HG02981 (cell line): ENCODE measurements around the gene GNL2.
"Not testable (repeated sequence)": the region's sequence is repeated elsewhere in the genome, so short reads cannot be mapped to it uniquely, and the experiment has no call there.

Source experiments
- ATAC-seq: cut with Tn5 transposase; IDR thresholded peaks from one replicate; pipeline ENCODE4 v1.9.1; 2021; ENCODE audit warnings: mild to moderate bottlenecking, moderate library complexity; ENCODE audit not compliant: unreplicated experiment

GNL2 gene

GRCh38 chr1:37609002-37609401 is 13.3 kb upstream of the GNL2 start:
- ATAC-seq, result no peak

GRCh38 chr1:37606481-37607263 is 10.9 kb upstream of the GNL2 start:
- no peak for ATAC-seq

GRCh38 chr1:37605806-37606474 is 10.2 kb upstream of the GNL2 start:
- ATAC-seq, result no peak

GRCh38 chr1:37605061-37605650 is 9.4 kb upstream of the GNL2 start:
- no peak for ATAC-seq

DNA sequence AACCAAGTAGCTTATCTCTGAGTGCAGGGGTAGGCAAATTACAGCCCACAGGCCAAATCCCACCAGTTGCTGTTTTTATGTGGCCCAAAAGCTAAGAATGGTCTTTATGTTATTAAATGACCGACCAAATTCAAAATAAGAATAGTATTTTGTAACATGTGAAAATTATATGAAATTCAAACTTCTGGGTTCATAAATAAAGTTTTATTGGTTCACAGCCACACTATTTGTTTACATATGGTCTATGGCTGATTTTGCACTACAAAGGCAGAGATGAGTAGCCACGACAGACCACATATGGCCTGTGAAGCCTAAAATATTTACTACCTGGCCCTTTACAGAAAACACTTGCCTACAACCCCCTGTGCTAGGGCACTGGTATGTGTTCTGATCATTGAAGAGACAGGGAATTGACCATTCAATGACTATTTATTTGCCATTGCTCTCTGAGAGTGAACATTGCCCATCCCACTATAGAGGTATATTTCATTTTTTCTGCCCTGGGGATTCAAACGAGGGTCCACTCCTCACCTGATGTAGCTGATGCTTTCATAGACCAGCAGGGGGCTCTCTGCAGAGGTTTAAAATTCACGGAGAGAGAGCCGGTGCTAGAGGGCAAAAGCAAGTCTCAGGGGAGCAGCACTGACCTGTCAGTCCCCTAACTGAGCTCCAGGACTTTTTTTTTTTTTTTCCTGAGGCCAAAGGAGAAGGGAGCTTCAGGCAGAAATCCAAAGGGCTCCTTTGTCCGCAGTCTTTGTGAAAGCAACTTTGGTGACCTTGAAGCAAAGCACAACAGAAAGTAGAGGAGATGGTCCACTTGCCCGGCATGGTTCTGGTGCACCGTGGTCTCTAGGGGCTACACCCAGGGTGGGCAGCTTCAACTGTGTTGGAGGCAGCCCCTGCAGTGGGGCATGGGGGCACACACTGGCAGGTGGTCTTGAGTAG is 7.3 kb upstream of the GNL2 start:
- ATAC-seq, result no peak

- no peak for ATAC-seq
These were observed 5.7 kb upstream of the GNL2 start for GRCh38 chr1:37601441-37601840.

DNA sequence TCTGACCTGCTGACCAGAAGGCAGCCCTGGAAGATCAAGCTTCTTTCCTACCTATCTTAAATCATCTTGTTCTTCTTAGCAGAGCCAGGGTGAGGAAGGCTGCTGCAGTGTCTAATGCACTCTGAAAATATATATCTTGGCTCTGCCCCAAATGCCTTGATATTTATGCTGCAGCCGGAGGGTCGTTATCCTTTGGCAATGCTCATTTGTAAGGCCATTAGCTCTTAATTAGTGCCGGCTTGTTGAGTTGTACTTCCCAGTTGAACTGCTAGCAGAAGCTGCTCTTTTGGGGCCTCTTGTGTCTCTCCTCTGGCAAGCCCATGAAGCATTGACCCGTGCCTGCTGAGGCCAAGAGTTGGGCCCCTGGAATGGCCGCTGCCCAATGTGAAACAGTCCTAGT is 4.2 kb upstream of the GNL2 start:
- ATAC-seq, result no peak

GRCh38 chr1:37596182-37596667 is 488 bp upstream of the GNL2 start:
- ATAC-seq, result no peak

DNA sequence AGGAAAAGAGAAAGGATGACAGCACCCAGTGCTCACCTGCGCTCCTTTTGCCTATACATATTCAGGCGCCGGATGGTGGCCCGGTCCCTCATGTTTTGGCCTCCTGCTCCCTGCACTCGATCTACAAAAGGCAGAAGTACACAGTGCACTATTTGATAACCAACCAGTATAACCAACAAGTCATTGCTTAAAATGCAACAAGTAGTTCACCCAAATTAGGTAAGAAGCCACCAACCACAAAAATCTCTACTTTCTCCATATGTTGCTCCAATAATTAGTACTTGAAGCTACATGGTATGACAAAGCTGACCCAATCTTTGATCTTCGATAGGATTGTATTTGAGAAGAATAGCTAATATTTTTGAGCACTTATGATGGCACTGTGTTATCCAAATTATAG is 2.0 kb downstream of the GNL2 start:
- no peak for ATAC-seq

- ATAC-seq, result no peak
These were observed 6.8 kb downstream of the GNL2 start for GRCh38 chr1:37588939-37589338.

- ATAC-seq, result not testable (repeated sequence)
These were observed 11.2 kb downstream of the GNL2 start for GRCh38 chr1:37584544-37584943.

- no peak for ATAC-seq
These were observed 20.0 kb downstream of the GNL2 start for GRCh38 chr1:37575692-37576091.

- no peak for ATAC-seq
These were observed 20.8 kb downstream of the GNL2 start for GRCh38 chr1:37574834-37575480.

GRCh38 chr1:37570528-37571334 is 25.0 kb downstream of the GNL2 start:
- no peak for ATAC-seq

DNA sequence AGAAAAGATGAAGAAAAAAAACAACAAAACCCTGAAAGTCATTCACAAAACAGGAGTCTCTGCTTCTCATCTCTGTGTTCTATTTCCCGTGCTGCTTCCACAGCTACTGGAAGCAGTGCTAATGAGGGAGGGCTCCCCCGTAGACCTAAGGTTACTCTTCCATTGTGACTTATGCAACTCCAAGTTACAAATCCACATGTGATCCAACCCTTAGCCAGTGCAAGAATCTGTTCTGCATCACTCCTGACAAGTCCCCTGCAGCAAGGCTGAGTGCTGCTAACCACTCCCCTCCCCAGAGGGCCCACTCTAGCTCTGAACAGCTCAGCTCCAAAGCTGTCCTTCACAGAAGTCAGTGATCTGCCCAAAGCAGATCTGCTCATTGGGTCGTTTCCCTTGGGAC is 28.7 kb downstream of the GNL2 start:
- no peak for ATAC-seq

GRCh38 chr1:37564892-37565291 is 30.8 kb downstream of the GNL2 start:
- ATAC-seq, result no peak

- ATAC-seq, result no peak
These were observed 32.8 kb downstream of the GNL2 start for GRCh38 chr1:37562984-37563383.

GRCh38 chr1:37561133-37562132 is 34.3 kb downstream of the GNL2 start:
- ATAC-seq, result no peak
